K562 (cell line): ENCODE results near the gene ZBTB8B. TPM values are rescaled to one million over a fixed set of nuclear protein-coding genes. Genes with fewer than 3 reads are reported as not detected.

Experiments used
- CEBPB ChIP-seq: fragments of 450-650 bp; IDR thresholded peaks from 2 replicates; pipeline ENCODE4 v1.6.1; 2016; ENCODE audit warnings: missing genetic modification characterization, missing compliant biosample characterization
- CEBPG ChIP-seq, 3 experiments: fragments of 200-800 bp in 1 of 3; sonication (Bioruptor generic) in 1 of 3; sonication (generic) in 1 of 3; formaldehyde crosslinking in 1 of 3; IDR thresholded peaks in 2 of 3; conservative IDR thresholded peaks in 1 of 3; 2 replicates each; pipeline versions ENCODE4 v1.6.1 to v1.8.0; 2016 to 2022; ENCODE audit warnings: missing compliant biosample characterization in 2 of 3, missing genetic modification characterization in 2 of 3, mild to moderate bottlenecking in 1 of 3, missing genetic modification reagents in 1 of 3
- CREM ChIP-seq: IDR thresholded peaks from 2 replicates; pipeline ENCODE4 v1.6.1; 2014; ENCODE audit warnings: antibody characterized with exemption, low read depth
- FOXA1 ChIP-seq: fragments of 450-650 bp; IDR thresholded peaks from 2 replicates; pipeline ENCODE4 v1.6.1; 2016; ENCODE audit warnings: mild to moderate bottlenecking, borderline replicate concordance
- GABPB1 ChIP-seq: sonication (generic); formaldehyde crosslinking; IDR thresholded peaks from 2 replicates; pipeline ENCODE4 v1.8.0; 2022; ENCODE audit warnings: mild to moderate bottlenecking, missing genetic modification reagents
- HES1 ChIP-seq: fragments of 450-650 bp; IDR thresholded peaks from 2 replicates; pipeline ENCODE4 v1.6.1; 2016; ENCODE audit warnings: low read depth, mild to moderate bottlenecking, moderate library complexity
- IRF9 ChIP-seq: fragments of 450-650 bp; IDR thresholded peaks from 2 replicates; pipeline ENCODE4 v1.6.1; 2016; ENCODE audit warnings: missing biosample characterization, missing genetic modification characterization
- MAZ ChIP-seq, 2 experiments: fragments of 450-650 bp in 1 of 2; sonication (generic) in 1 of 2; formaldehyde crosslinking; IDR thresholded peaks in 1 of 2; conservative IDR thresholded peaks in 1 of 2; 2 replicates each; pipeline versions ENCODE4 v1.4.0 to v1.5.0; 2020; ENCODE audit warnings: mild to moderate bottlenecking in 1 of 2, missing genetic modification reagents in 1 of 2
- MXD1 ChIP-seq: fragments of 250-450 bp; sonication (Bioruptor Pico); IDR thresholded peaks from 2 replicates; pipeline ENCODE4 v1.8.0; 2021; ENCODE audit warnings: borderline replicate concordance, mild to moderate bottlenecking, moderate library complexity; ENCODE audit not compliant: poor library complexity, severe bottlenecking
- MYNN ChIP-seq, 2 experiments: sonication (generic); formaldehyde crosslinking in 1 of 2; IDR thresholded peaks; 2 replicates each; pipeline versions ENCODE4 v1.5.0 to v1.6.1; 2016 to 2020; ENCODE audit warnings: antibody characterized with exemption in 1 of 2, missing genetic modification reagents in 1 of 2
- RBM22 ChIP-seq: fragments of 200-400 bp; formaldehyde crosslinking; IDR thresholded peaks from 2 replicates; pipeline ENCODE4 v1.6.1; 2018; ENCODE audit warnings: low read length, low read depth; ENCODE audit not compliant: poor library complexity, severe bottlenecking
- TAF7 ChIP-seq: fragments of 450-650 bp; IDR thresholded peaks from 2 replicates; pipeline ENCODE4 v1.6.1; 2016; ENCODE audit warnings: missing genetic modification characterization, missing compliant biosample characterization
- USF1 ChIP-seq: sonication (generic); formaldehyde crosslinking; IDR thresholded peaks from 2 replicates; pipeline ENCODE4 v1.9.0; 2022; ENCODE audit warnings: mild to moderate bottlenecking, missing genetic modification reagents
- ZC3H11A ChIP-seq: IDR thresholded peaks from 2 replicates; pipeline ENCODE4 v1.6.1; 2012; ENCODE audit warnings: low read depth, low read length, improper control_type of control experiment
- ZFP36 ChIP-seq: fragments of 150-350 bp; IDR thresholded peaks from 2 replicates; pipeline ENCODE4 v1.6.1; 2018; ENCODE audit warnings: low read length, low read depth; ENCODE audit not compliant: partially characterized antibody
- ZNF766 ChIP-seq: fragments of 200-800 bp; sonication (Bioruptor generic); conservative IDR thresholded peaks from 2 replicates; pipeline ENCODE4 v1.6.1; 2016; ENCODE audit warnings: missing genetic modification characterization, missing compliant biosample characterization
- ZNF780A ChIP-seq: fragments of 250-450 bp; sonication (Bioruptor Pico); IDR thresholded peaks from 2 replicates; pipeline ENCODE4 v1.5.0; 2021; ENCODE audit warnings: mild to moderate bottlenecking
- polyA plus RNA-seq, 8 experiments: library from polyadenylated mRNA; depleted of rRNA in 4 of 8; stranded (reverse) in 5 of 8; unstranded in 3 of 8; fragments of >200 nt; fragmentation: Nextera tagmentation in 2 of 8; fragmentation: Illumina TruSeq in 1 of 8; extraction: Ambion mirVana in 2 of 8; extraction: Trizol in 1 of 8; gene quantifications; 2 replicates each; pipeline versions ENCODE4 v1.2.1 to v1.2.3, GENCODE V29; 2011 to 2014; ENCODE audit warnings: inconsistent platforms in 1 of 8, missing spikeins in 1 of 8
- total RNA-seq, 7 experiments: library from RNA; depleted of rRNA in 6 of 7; stranded (reverse); fragments of >200 nt in 6 of 7; fragmentation: Illumina TruSeq in 2 of 7; extraction: Trizol in 2 of 7; gene quantifications; 2 replicates each; pipeline versions ENCODE4 v1.2.1 to v1.2.3, GENCODE V29; 2011 to 2021; ENCODE audit warnings: low replicate concordance in 1 of 7

Gene ZBTB8B
- total and polyA plus RNA-seq, 9 of the 15 experiments (the other 6 are each of a cell fraction or from before 2014, with no cell fraction given): not detected

- TF ChIP-seq HES1: no peak
- peak; percentile 51; the same call in 1 of the 2 replicates for TF ChIP-seq GABPB1
- no peak for TF ChIP-seq CREM
- no peak for TF ChIP-seq MYNN (IDR thresholded peaks at IDR 0.05)
- no peak for TF ChIP-seq MYNN (CRISPR knock-in tag; IDR thresholded peaks at IDR 0.05)
- TF ChIP-seq ZNF766 (CRISPR knock-in tag): 0 out of 2 replicates have a peak, but pooled peaks have one; percentile 50
- TF ChIP-seq MXD1 (CRISPR knock-in tag): no peak
- TF ChIP-seq IRF9: peak; percentile 84
- no peak for TF ChIP-seq FOXA1
- peak; percentile 100 for TF ChIP-seq CEBPB
- peak; percentile 97 for TF ChIP-seq CEBPG (CRISPR knock-in tag; IDR thresholded peaks at IDR 0.05)
- peak; percentile 96 to 98 for TF ChIP-seq CEBPG (tag; conservative IDR thresholded peaks at IDR 0.05 in 1 of 2, IDR thresholded peaks at IDR 0.05 in 1 of 2)
- no peak for TF ChIP-seq ZNF780A (CRISPR knock-in tag)
- no peak for TF ChIP-seq RBM22
- peak; percentile 36 for TF ChIP-seq ZFP36
- TF ChIP-seq TAF7: no peak
- peak; percentile 34; the same call in 1 of the 2 replicates for TF ChIP-seq USF1 (CRISPR knock-in tag)
- no peak for TF ChIP-seq ZC3H11A
- TF ChIP-seq MAZ (CRISPR knock-in tag; conservative IDR thresholded peaks at IDR 0.05 in 1 of 2, IDR thresholded peaks at IDR 0.05 in 1 of 2): 0 out of 4 replicates have a peak, but pooled peaks of 1 of the 2 experiments have one; percentile 17
Observed at GRCh38 chr1:32470991-32471694, 6.3 kb downstream of the ZBTB8B start (continued).
